RWPE1 (cell line): ENCODE data around the gene IL17REL.

Source experiments
- CTCF ChIA-PET: fragments of 350-600 bp; sonication (Branson Sonifier 250); formaldehyde crosslinking; extraction: SDS; loops from one replicate; lab custom pipeline; 2021; lab: Yijun Ruan, JAX
- POLR2A ChIA-PET: fragments of 400-600 bp; formaldehyde crosslinking; extraction: SDS; loops from one replicate; lab custom pipeline; 2020; ENCODE audit warnings: antibody characterized with exemption; ENCODE audit not compliant: low non-redundant PET; lab: Yijun Ruan, JAX
- DNase-seq: peaks from one replicate; pipeline ENCODE4 v3.0.0; 2012; ENCODE audit warnings: low spot score
- H3K27ac ChIP-seq: fragments of 450-650 bp; 2 replicates; pipeline ENCODE4 v1.5.1; 2017
- TF ChIP-seq, protein P1 (sequence below): fragments of 450-650 bp; conservative IDR thresholded peaks from 2 replicates; pipeline ENCODE4 v1.5.1; 2017; ENCODE audit warnings: low read depth, mild to moderate bottlenecking

IL17REL gene

DNA sequence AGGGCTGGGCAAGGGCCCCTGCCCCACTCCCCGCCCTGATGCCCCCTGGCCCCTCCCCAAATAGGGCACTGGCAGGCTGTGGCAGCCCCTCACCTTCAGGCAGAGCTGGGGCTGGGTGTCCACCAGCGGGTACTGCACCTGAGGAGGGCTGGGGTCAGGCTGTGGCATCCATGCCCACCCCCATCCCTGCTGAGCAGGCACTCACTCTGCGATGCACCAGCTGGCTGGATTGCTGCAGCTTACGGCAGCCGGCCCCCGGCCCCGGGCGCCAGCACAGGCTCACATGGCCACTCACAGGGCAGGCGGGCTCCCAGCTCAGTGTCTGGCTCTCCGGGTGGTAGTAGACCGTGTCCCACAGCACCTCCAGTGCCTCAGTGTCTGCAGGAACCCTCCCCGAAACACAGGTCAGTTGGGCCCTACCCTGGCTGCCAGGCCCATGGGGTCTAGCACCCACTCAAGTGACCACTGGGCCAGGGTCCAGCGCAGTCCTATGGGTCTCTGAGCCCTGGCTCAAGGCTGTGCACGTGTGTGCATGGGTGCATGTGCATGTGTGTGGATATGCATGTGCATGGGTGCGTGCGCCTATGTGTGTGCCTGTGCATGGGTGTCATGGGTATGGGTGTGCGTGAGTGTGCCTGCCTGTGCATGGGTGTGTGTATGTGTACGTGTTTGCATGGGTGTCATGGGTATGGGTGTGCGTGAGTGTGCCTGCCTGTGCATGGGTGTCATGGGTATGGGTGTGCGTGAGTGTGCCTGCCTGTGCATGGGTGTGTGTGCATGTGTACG is 14.4 kb downstream of the IL17REL start:
- DNase-seq = no peak
- H3K27ac ChIP-seq = no peak overlapping the region
- ChIA-PET CTCF (no interaction called here), POLR2A (no interaction called here)
- TF ChIP-seq, protein P1, sequence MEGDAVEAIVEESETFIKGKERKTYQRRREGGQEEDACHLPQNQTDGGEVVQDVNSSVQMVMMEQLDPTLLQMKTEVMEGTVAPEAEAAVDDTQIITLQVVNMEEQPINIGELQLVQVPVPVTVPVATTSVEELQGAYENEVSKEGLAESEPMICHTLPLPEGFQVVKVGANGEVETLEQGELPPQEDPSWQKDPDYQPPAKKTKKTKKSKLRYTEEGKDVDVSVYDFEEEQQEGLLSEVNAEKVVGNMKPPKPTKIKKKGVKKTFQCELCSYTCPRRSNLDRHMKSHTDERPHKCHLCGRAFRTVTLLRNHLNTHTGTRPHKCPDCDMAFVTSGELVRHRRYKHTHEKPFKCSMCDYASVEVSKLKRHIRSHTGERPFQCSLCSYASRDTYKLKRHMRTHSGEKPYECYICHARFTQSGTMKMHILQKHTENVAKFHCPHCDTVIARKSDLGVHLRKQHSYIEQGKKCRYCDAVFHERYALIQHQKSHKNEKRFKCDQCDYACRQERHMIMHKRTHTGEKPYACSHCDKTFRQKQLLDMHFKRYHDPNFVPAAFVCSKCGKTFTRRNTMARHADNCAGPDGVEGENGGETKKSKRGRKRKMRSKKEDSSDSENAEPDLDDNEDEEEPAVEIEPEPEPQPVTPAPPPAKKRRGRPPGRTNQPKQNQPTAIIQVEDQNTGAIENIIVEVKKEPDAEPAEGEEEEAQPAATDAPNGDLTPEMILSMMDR = no peak

DNA sequence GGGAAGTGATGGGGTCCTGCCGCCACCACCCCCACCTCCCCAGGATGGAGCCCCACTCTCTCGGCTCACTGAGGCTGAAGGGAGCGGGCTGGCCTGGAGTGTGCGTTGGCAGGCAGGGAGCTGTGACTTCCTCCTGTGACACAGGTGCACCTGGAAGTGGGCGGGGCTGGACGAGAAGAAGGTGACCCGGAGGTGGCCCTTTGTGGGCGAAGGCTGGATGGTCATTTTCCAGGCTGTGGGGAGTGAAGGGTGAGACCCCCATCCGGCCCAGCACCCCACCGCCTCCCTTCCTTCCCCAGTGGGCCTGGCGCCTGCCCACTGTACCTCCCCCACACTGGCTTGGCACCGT is 15.3 kb downstream of the IL17REL start:
- ChIA-PET POLR2A (no interaction called here), CTCF (interaction anchor here (0.6 kb wide), 1 partner anchor 45 kb away, joined by 5 read pairs; no protein-coding TSS in a partner anchor)
- TF ChIP-seq, protein P1 = no peak
- no peak for DNase-seq
- H3K27ac ChIP-seq = no peak overlapping the region

DNA sequence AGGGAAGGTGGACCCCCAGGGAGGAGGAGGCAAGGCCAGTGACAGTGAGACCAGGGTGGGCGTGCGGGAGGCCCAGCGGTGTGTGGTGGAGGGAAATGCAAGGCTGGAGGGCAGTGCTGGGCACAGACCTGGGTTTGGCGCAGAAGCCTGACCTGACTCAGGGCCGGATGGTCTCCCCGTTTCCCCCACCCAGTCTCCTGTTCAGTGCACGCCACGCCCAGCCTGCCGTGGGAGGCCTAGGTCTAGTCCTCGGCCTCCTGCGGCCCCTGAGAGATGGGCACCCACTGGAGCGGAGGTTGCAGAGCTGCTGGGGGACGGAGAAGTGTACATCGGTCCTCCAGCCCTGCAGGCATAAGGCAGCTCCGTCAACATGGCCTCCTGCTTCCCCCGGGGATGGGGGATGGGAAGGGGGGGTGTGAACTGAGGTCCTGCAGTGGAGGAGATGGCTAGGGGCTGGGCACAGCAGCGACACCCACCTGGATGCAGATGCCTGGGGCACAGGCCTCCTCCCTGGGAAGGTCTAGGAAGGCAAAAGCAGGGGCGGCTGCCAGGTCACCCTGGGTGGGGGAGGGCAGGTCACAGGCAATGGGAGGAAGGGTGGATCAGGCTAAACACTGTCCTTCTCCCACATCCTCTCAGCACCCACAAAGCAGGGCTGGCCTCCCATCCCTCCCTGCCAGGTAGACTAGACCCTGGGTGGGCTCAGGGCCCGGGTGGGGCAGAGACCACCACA is 15.9 kb downstream of the IL17REL start:
- DNase-seq = no peak
- ChIA-PET CTCF (interaction anchor here (0.6 kb wide), 1 partner anchor 44 kb away, joined by 5 read pairs; no protein-coding TSS in a partner anchor), POLR2A (no interaction called here)
- peak overlapping the region; percentile 6; the same call in 1 of the 2 replicates for H3K27ac ChIP-seq
- TF ChIP-seq, protein P1 = no peak

DNA sequence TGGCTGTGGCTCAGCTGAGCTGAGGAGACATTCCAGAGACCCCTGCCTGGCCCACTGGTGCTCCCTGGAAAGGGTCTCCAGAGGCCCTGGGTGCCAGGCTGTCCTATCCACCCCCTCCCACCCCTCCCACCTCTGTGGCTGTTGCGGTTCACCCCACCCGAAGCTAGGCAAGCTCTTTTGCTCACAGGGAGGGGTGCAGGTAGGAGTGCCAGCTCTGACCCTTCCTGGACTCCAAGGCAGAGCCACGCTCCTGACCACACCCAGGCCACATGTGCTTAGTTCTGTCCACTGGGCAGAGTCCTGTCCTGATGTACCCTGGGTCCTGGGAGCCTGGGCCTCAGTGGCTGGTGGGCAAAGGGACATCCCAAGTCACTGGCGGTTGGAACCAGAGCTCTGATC is 16.4 kb downstream of the IL17REL start:
- CTCF ChIA-PET = no interaction called here
- DNase-seq = no peak
- POLR2A ChIA-PET = no interaction called here
- TF ChIP-seq, protein P1 = no peak
- H3K27ac ChIP-seq = peak overlapping the region; percentile 6; the same call in 1 of the 2 replicates

DNA sequence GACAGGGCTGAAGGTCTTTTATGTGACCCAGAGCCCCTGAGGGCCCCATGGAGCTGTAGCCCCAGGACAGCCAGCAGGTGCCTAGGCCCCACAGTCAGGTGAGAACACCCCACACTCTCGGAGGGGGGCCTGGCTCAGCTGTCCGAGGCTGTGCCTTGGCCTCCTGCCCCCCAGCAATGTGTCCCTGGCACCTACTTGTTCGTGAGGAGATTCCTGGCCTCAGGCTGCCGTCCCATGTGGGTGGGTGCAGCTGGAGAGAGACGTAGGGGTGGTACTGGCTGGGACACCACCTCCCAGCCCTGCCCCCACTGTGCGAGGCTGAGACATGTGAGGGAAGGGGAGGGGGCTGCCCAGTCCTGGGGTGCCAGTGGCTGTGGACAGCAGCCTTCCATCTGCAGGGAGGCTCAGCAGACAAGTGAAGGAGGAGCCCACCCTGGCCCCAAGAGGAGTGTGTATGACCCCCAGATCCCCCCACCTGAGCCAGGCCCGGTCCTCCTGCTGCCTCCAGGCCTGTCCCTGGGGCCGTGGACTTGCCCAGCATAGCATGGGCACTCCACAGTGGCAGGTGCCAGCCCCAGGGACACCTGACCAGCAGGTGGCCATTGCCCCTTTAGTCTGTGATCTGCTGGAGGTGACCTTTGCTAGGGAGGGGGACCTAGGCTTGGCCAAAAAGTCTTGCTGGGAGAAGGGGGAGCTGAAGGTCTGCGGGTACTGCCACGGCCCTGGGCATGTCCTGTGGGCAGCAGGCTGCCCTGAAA is 17.0 kb downstream of the IL17REL start:
- DNase-seq = no peak
- TF ChIP-seq, protein P1 = no peak
- ChIA-PET POLR2A (no interaction called here), CTCF (interaction anchor here (1.1 kb wide), 1 partner anchor 65 kb away, joined by 3 read pairs; no protein-coding TSS in a partner anchor)
- H3K27ac ChIP-seq = peak overlapping the region; percentile 6; the same call in 1 of the 2 replicates

DNA sequence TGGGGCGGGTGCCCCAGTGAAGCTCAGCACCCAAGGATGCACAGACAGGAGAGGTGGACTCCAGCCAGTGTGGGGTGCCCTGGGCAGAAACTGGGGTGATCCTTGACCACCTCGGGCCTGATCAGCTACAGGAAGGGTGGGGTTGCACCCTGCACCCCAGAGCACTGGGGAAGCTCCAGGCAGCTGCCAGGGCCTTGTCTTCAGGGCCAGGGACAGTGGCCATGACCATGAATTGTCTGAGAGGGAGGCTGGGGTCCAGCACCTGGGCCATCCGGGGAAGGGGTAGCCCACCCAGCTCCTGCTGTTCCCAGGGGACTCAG is 17.6 kb downstream of the IL17REL start:
- H3K27ac ChIP-seq = no peak overlapping the region
- no peak for DNase-seq
- TF ChIP-seq, protein P1 = no peak
- ChIA-PET CTCF (interaction anchor here (1.1 kb wide), 2 partner anchors 35 to 65 kb away, joined by 3 to 6 read pairs; no protein-coding TSS in a partner anchor), POLR2A (no interaction called here)
